Heart left ventricle (tissue), 13 donors: Measurements from ENCODE around the gene CFH.
"Not testable (repeated sequence)": the region's sequence is repeated elsewhere in the genome, so short reads cannot be mapped to it uniquely, and the experiment has no call there.

Source experiments
- POLR2A ChIP-seq, 2 donors: fragments of 450-650 bp; IDR thresholded peaks; one replicate each; pipeline ENCODE4 v1.6.1; 2017; ENCODE audit warnings: antibody characterized with exemption in 2 of 2, mild to moderate bottlenecking in 2 of 2, moderate library complexity in 2 of 2
- TF ChIP-seq, protein P1 (sequence below), 12 donors: fragments of 200-600 bp; sonication (generic) in 4 of 12; IDR thresholded peaks; one replicate each; pipeline versions ENCODE4 v1.5.0 to v1.8.0; 2018 to 2022; ENCODE audit warnings: antibody characterized with exemption in 12 of 12, mild to moderate bottlenecking in 5 of 12
- donor health status: ischemic (EF 13 %, LVEDD 7.1; RV severe dilation, severe dysfunction).
- donor health status: DM: no; HTN: yes; CAD: no.
- donor health status: DM: no; HTN: no; CAD: no.
- donor health status: ischemic (EF 25% LVEDD 6.9; RV normal size, moderate dysfunction).
- donor health status: ischemic (EF 25% LVEDD 5.7; RV mildly dilated, moderate dysfunction).
- donor health status: ischemic (EF 35%, LVEDD 5.7; RV mildly dilated, moderate dysfunction).
- donor health status: nonischemic (EF 11% LVEDD 7.7; RV severe dilation, severe dysfunction).
- donor health status: DM: yes; HTN: yes; CAD: no.
- donor health status: PGD.
- donor health status: ischemic (EF 29% LVEDD 5.4; RV normal size, mild dysfunction).
- donor health status: nonischemic (EF 23%, LVEDD 6.1; RV moderate dilation, normal function).

DNA sequence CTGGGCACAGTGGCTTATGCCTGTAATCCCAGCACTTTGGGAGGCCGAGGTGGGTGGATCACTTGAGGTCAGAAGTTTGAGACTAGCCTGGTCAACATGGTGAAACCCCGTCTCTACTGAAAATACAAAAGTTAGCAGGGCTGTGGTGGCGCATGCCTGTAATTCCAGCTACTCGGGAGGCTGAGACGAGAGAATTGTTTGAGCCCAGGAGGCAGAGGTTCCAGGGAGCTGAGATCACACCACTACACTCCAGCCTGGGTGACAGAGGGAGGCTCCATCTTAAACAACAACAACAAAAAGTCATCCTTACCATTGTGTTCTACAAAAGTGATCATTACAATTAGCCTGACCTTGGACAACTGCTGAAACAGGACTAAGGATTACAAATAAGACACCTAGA lies 12.6 kb upstream of the CFH start:
- TF ChIP-seq, protein P1, sequence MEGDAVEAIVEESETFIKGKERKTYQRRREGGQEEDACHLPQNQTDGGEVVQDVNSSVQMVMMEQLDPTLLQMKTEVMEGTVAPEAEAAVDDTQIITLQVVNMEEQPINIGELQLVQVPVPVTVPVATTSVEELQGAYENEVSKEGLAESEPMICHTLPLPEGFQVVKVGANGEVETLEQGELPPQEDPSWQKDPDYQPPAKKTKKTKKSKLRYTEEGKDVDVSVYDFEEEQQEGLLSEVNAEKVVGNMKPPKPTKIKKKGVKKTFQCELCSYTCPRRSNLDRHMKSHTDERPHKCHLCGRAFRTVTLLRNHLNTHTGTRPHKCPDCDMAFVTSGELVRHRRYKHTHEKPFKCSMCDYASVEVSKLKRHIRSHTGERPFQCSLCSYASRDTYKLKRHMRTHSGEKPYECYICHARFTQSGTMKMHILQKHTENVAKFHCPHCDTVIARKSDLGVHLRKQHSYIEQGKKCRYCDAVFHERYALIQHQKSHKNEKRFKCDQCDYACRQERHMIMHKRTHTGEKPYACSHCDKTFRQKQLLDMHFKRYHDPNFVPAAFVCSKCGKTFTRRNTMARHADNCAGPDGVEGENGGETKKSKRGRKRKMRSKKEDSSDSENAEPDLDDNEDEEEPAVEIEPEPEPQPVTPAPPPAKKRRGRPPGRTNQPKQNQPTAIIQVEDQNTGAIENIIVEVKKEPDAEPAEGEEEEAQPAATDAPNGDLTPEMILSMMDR (IDR thresholded peaks at IDR 0.05) = not testable (repeated sequence)
- not testable (repeated sequence) for TF ChIP-seq POLR2A (IDR thresholded peaks at IDR 0.05)
